IMR-90 (cell line): ENCODE measurements around the gene CCDC88C. TPM values are rescaled to one million over a fixed set of nuclear protein-coding genes. Genes with fewer than 3 reads are reported as not detected.

ENCODE experiments used
- ATAC-seq: fragments of 200-7000 bp; cut with Tn5 transposase; 2 replicates; pipeline ENCODE4 v1.9.1; 2020; ENCODE audit warnings: low read depth, mild to moderate bottlenecking, moderate library complexity
- BruUV-seq: library from RNA; stranded (reverse); fragments of 400-500 nt; replicated peaks from 2 replicates; lab custom pipeline; 2021; lab: Mats Ljungman, UMichigan
- CTCF ChIA-PET: fragments of 300-600 bp; formaldehyde crosslinking; extraction: SDS; loops from one replicate; lab custom pipeline; 2021; ENCODE audit warnings: antibody characterized with exemption; lab: Yijun Ruan, JAX
- POLR2A ChIA-PET: fragments of 300-600 bp; sonication (Branson Sonifier 250); formaldehyde crosslinking; loops from one replicate; lab custom pipeline; 2022; ENCODE audit warnings: antibody characterized with exemption; ENCODE audit not compliant: unreplicated experiment; lab: Charles Lee
- DNase-seq: peaks from one replicate; pipeline ENCODE4 v3.0.0; 2013
- H2AFZ ChIP-seq: replicated peaks from 2 replicates; pipeline ENCODE3; 2013; ENCODE audit warnings: low read length, mild to moderate bottlenecking; ENCODE audit not compliant: poor library complexity
- H2AK5ac ChIP-seq: 2 replicates; pipeline ENCODE4 v1.6.1; 2013; ENCODE audit warnings: low read depth, low read length, inconsistent platforms
- H2AK9ac ChIP-seq: replicated peaks from 2 replicates; pipeline ENCODE3; 2013; ENCODE audit warnings: mild to moderate bottlenecking, low read depth, low read length, moderate library complexity; ENCODE audit not compliant: poor library complexity
- H2BK120ac ChIP-seq: 2 replicates; pipeline ENCODE4 v1.6.1; 2013; ENCODE audit warnings: low read depth, low read length, inconsistent platforms
- H2BK15ac ChIP-seq: 3 replicates; pipeline ENCODE4 v1.6.1; 2013; ENCODE audit warnings: low read depth, low read length, inconsistent platforms
- H2BK20ac ChIP-seq: 2 replicates; pipeline ENCODE4 v1.6.1; 2013; ENCODE audit warnings: low read depth, mild to moderate bottlenecking, inconsistent platforms, low read length, moderate library complexity
- H2BK5ac ChIP-seq: 2 replicates; pipeline ENCODE4 v1.6.1; 2013; ENCODE audit warnings: mild to moderate bottlenecking, low read depth, low read length, inconsistent platforms; ENCODE audit not compliant: poor library complexity, severe bottlenecking
- H3K14ac ChIP-seq: replicated peaks from 2 replicates; pipeline ENCODE4 v1.6.1; 2013; ENCODE audit warnings: low read depth, low read length, inconsistent platforms
- H3K18ac ChIP-seq: 2 replicates; pipeline ENCODE4 v1.6.1; 2013; ENCODE audit warnings: low read depth, low read length, control low read depth
- H3K23ac ChIP-seq: 2 replicates; pipeline ENCODE4 v1.6.1; 2013; ENCODE audit warnings: low read depth, low read length, inconsistent platforms
- H3K27ac ChIP-seq: 2 replicates; pipeline ENCODE4 v1.5.1; 2013; ENCODE audit warnings: mild to moderate bottlenecking, control low read depth, low read length; ENCODE audit not compliant: insufficient read depth
- H3K27me3 ChIP-seq: 2 replicates; pipeline ENCODE4 v1.6.1; 2013; ENCODE audit warnings: low read length; ENCODE audit not compliant: control insufficient read depth, insufficient read depth
- H3K36me3 ChIP-seq: 2 replicates; pipeline ENCODE4 v1.6.1; 2013; ENCODE audit warnings: low read length, mixed read lengths; ENCODE audit not compliant: control insufficient read depth, insufficient read depth
- H3K4ac ChIP-seq: 2 replicates; pipeline ENCODE4 v1.6.1; 2013; ENCODE audit warnings: low read depth, low read length, inconsistent platforms
- H3K4me1 ChIP-seq: 2 replicates; pipeline ENCODE4 v1.6.1; 2013; ENCODE audit warnings: low read length, mixed read lengths; ENCODE audit not compliant: control insufficient read depth, insufficient read depth
- H3K4me2 ChIP-seq: 2 replicates; pipeline ENCODE4 v1.6.1; 2013; ENCODE audit warnings: low read depth, mild to moderate bottlenecking, control low read depth, low read length, moderate library complexity
- H3K4me3 ChIP-seq: 2 replicates; pipeline ENCODE4 v1.5.1; 2013; ENCODE audit warnings: low read depth, mild to moderate bottlenecking, control low read depth, low read length, moderate library complexity; ENCODE audit not compliant: insufficient read depth
- H3K56ac ChIP-seq: 2 replicates; pipeline ENCODE4 v1.6.1; 2013; ENCODE audit warnings: low read length, inconsistent platforms; ENCODE audit not compliant: insufficient read depth; ENCODE audit errors: extremely low read depth
- H3K79me1 ChIP-seq, 2 experiments: 2 replicates each; pipeline ENCODE4 v1.6.1; 2013; ENCODE audit warnings: low read length in 2 of 2, inconsistent platforms in 1 of 2, low read depth in 1 of 2
- H3K9ac ChIP-seq: 2 replicates; pipeline ENCODE4 v1.6.1; 2013; ENCODE audit warnings: low read depth, low read length, control low read depth
- H3K9me1 ChIP-seq: 2 replicates; pipeline ENCODE4 v1.6.1; 2013; ENCODE audit warnings: low read length, inconsistent platforms; ENCODE audit not compliant: insufficient read depth
- H3K9me3 ChIP-seq: 2 replicates; pipeline ENCODE4 v1.6.1; 2013; ENCODE audit warnings: low read length; ENCODE audit not compliant: control insufficient read depth, insufficient read depth
- H4K20me1 ChIP-seq: 2 replicates; pipeline ENCODE4 v1.6.1; 2013; ENCODE audit warnings: low read length, inconsistent platforms; ENCODE audit not compliant: insufficient read depth
- H4K5ac ChIP-seq: 2 replicates; pipeline ENCODE4 v1.6.1; 2013; ENCODE audit warnings: mild to moderate bottlenecking, low read depth, low read length, control low read depth
- H4K8ac ChIP-seq, 2 experiments: 2 replicates each; pipeline ENCODE4 v1.6.1; 2013; ENCODE audit warnings: low read depth in 2 of 2, low read length in 2 of 2, control low read depth in 1 of 2, inconsistent platforms in 1 of 2
- H4K91ac ChIP-seq: 2 replicates; pipeline ENCODE4 v1.6.1; 2013; ENCODE audit warnings: low read depth, low read length, inconsistent platforms; ENCODE audit not compliant: insufficient read depth
- CEBPB ChIP-seq: IDR thresholded peaks from 2 replicates; pipeline ENCODE4 v1.6.1; 2012; ENCODE audit warnings: low read depth, low read length, improper control_type of control experiment
- CHD1 ChIP-seq: IDR thresholded peaks from 2 replicates; pipeline ENCODE4 v1.6.1; 2012; ENCODE audit warnings: low read depth, low read length, improper control_type of control experiment
- MAFK ChIP-seq: IDR thresholded peaks from 2 replicates; pipeline ENCODE4 v1.6.1; 2012; ENCODE audit warnings: low read depth, low read length, improper control_type of control experiment
- MAZ ChIP-seq: IDR thresholded peaks from 2 replicates; pipeline ENCODE4 v1.6.1; 2012; ENCODE audit warnings: low read depth, mild to moderate bottlenecking, low read length, improper control_type of control experiment, moderate library complexity, borderline replicate concordance
- MXI1 ChIP-seq: IDR thresholded peaks from 2 replicates; pipeline ENCODE4 v1.6.1; 2012; ENCODE audit warnings: low read depth, mild to moderate bottlenecking, low read length, moderate library complexity, borderline replicate concordance
- NFE2L2 ChIP-seq: fragments of 150-350 bp; IDR thresholded peaks from 2 replicates; pipeline ENCODE4 v1.6.1; 2016; ENCODE audit warnings: low read depth, mild to moderate bottlenecking, low read length
- POLR2A ChIP-seq: IDR thresholded peaks from 2 replicates; pipeline ENCODE4 v1.6.1; 2012; ENCODE audit warnings: mild to moderate bottlenecking, low read depth, low read length
- RCOR1 ChIP-seq: IDR thresholded peaks from 2 replicates; pipeline ENCODE4 v1.6.1; 2012; ENCODE audit warnings: mild to moderate bottlenecking, low read length, improper control_type of control experiment; ENCODE audit not compliant: insufficient replicate concordance
- RFX5 ChIP-seq: IDR thresholded peaks from 2 replicates; pipeline ENCODE4 v1.8.0; 2012; ENCODE audit warnings: low read depth, mild to moderate bottlenecking, low read length, moderate library complexity
- WGBS, 2 experiments: methylation state at CpG; one replicate each; pipeline versions ENCODE4 v1.1.5 to v1.1.7; 2013; ENCODE audit warnings: missing lambda C conversion rate in 2 of 2; ENCODE audit not compliant: insufficient read length in 1 of 2; ENCODE audit errors: extremely low coverage in 2 of 2; 5-methylcytosine and 5-hydroxymethylcytosine counted together
- dilution Hi-C: fragments of 300-500 bp; cut with HindIII; formaldehyde crosslinking; loops from one replicate; pipeline ENCODE4 v1.14.3; 2018; ENCODE audit warnings: low sequenced_read_pairs; ENCODE audit not compliant: unreplicated experiment
- in situ Hi-C: fragments of 300-500 bp; cut with MboI; formaldehyde crosslinking; loops from 3 replicates; pipeline ENCODE4 v1.14.3; 2019; ENCODE audit warnings: low sequenced_read_pairs, inconsistent platforms, mixed read lengths
- intact Hi-C: fragments of 100-400 bp; cut with micrococcal nuclease; formaldehyde crosslinking; loops from 2 replicates; pipeline ENCODE4 v1.10.0; 2022
- polyA plus RNA-seq, 3 experiments: library from polyadenylated mRNA; depleted of rRNA; stranded (reverse); fragments of >200 nt; gene quantifications; 2 replicates each; pipeline ENCODE4 v1.2.3, GENCODE V29; 2012; ENCODE audit warnings: low replicate concordance in 1 of 3
- total RNA-seq: library from RNA; depleted of rRNA; stranded (reverse); fragments of >200 nt; gene quantifications from 2 replicates; pipeline ENCODE4 v1.2.3, GENCODE V29; 2012
- TF ChIP-seq, protein P1 (sequence below): fragments of 150-350 bp; IDR thresholded peaks from 2 replicates; pipeline ENCODE4 v1.6.1; 2017; ENCODE audit warnings: mild to moderate bottlenecking, antibody characterized with exemption, low read length, low read depth
- TF ChIP-seq, protein P2 (sequence below): fragments of 150-350 bp; IDR thresholded peaks from 2 replicates; pipeline ENCODE4 v1.6.1; 2016; ENCODE audit warnings: low read depth, mild to moderate bottlenecking, low read length, moderate library complexity, borderline replicate concordance

Gene CCDC88C
- total and polyA plus RNA-seq, 2 of the 4 experiments (the other 2 are of a cell fraction), result 0.17 to 0.18 TPM

DNA sequence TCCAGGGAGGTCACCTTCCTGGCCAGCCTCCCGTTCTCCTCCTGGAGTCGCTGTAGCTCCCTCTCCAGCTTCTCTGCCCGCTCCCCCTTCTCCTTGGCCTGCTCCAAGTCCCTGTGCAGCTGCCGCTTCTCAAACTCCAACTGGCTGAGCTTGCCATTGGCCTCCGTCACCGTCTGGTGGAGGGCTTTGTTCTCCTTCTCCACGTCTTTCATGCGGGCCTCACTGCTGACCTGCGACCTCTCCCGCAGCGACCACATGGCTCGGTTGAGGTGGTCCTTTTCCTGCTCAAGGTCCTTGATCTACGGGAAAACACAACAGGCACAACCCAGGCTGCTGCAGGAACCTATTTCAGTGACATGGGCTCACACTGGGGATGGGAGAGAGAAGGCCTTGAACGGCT is 103.8 kb downstream of the CCDC88C start:
- H4K8ac ChIP-seq, result no peak overlapping the region
- ChIA-PET POLR2A (no interaction called here), CTCF (interaction anchor here (0.6 to 2.5 kb wide), 2 partner anchors 10 to 107 kb away, joined by 5 read pairs; no protein-coding TSS in a partner anchor)
- no peak overlapping the region for H3K14ac ChIP-seq
- H2AK5ac ChIP-seq, result no peak overlapping the region
- no peak overlapping the region for H3K4me3 ChIP-seq
- no peak for DNase-seq
- H4K91ac ChIP-seq, result no peak overlapping the region
- H2BK120ac ChIP-seq, result no peak overlapping the region
- no peak overlapping the region for H3K23ac ChIP-seq
- H3K56ac ChIP-seq, result no peak overlapping the region
- H2AK9ac ChIP-seq, result no peak overlapping the region
- no peaks in the 10 kb centered on the region for H3K9me1 ChIP-seq
- no peak overlapping the region for H3K27ac ChIP-seq
- H3K36me3 ChIP-seq, result no peaks in the 10 kb centered on the region
- peak overlapping the region; percentile 23 for H2AFZ ChIP-seq
- TF ChIP-seq, protein P1, sequence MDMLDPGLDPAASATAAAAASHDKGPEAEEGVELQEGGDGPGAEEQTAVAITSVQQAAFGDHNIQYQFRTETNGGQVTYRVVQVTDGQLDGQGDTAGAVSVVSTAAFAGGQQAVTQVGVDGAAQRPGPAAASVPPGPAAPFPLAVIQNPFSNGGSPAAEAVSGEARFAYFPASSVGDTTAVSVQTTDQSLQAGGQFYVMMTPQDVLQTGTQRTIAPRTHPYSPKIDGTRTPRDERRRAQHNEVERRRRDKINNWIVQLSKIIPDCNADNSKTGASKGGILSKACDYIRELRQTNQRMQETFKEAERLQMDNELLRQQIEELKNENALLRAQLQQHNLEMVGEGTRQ, result no peak
- TF ChIP-seq MAZ, result no peak
- TF ChIP-seq CHD1, result no peak
- no peak for TF ChIP-seq MXI1
- TF ChIP-seq RCOR1, result no peak
- no peak for TF ChIP-seq NFE2L2
- TF ChIP-seq, protein P2, sequence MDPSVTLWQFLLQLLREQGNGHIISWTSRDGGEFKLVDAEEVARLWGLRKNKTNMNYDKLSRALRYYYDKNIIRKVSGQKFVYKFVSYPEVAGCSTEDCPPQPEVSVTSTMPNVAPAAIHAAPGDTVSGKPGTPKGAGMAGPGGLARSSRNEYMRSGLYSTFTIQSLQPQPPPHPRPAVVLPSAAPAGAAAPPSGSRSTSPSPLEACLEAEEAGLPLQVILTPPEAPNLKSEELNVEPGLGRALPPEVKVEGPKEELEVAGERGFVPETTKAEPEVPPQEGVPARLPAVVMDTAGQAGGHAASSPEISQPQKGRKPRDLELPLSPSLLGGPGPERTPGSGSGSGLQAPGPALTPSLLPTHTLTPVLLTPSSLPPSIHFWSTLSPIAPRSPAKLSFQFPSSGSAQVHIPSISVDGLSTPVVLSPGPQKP, result no peak
- TF ChIP-seq MAFK, result no peak
- TF ChIP-seq POLR2A, result no peak
- no peak for TF ChIP-seq CEBPB
- TF ChIP-seq RFX5, result no peak
- no peaks in the 10 kb centered on the region for H3K4me1 ChIP-seq
- no peak overlapping the region for H3K4ac ChIP-seq
- no TSS peak for BruUV-seq
- H4K5ac ChIP-seq, result no peak overlapping the region
- dilution Hi-C loops (no loop called here), intact Hi-C loops (no loop called here), in situ Hi-C loops (no loop called here)
- WGBS, 2 experiments, result 68% methylated on average over 10 of the region's 14 CpGs; no CpG with 5 or more reads in 1 of the 2 experiments
- no peak overlapping the region for H2BK20ac ChIP-seq
- H2BK15ac ChIP-seq, result no peak overlapping the region
- no peaks in the 10 kb centered on the region for H4K20me1 ChIP-seq
- H3K79me1 ChIP-seq, result no peaks in the 10 kb centered on the region
- H2BK5ac ChIP-seq, result no peak overlapping the region
- no peak overlapping the region for H3K9ac ChIP-seq
- H3K27me3 ChIP-seq, result no peaks in the 10 kb centered on the region; the same call in 1 of the 2 replicates
- no peaks in the 10 kb centered on the region for H3K9me3 ChIP-seq
- no peak overlapping the region for H3K4me2 ChIP-seq
- no peak overlapping the region for H3K18ac ChIP-seq
- no peak for ATAC-seq
